Chondrocyte (in vitro differentiated cells): ENCODE results near the gene TAF12. TPM values are rescaled to one million over a fixed set of nuclear protein-coding genes. Genes with fewer than 3 reads are reported as not detected.

Experiments
- DNase-seq: peaks from one replicate; pipeline ENCODE4 v3.0.0; 2021; ENCODE audit warnings: mixed read lengths, low spot score
- H3K27ac Mint-ChIP-seq: one replicate; pipeline ENCODE4 v1.8.0; 2021; ENCODE audit warnings: mild to moderate bottlenecking, moderate library complexity, mixed read lengths; ENCODE audit not compliant: unreplicated experiment
- H3K27me3 Mint-ChIP-seq: 2 replicates; pipeline ENCODE4 v1.8.0; 2021; ENCODE audit warnings: low read depth, mixed read lengths
- H3K36me3 Mint-ChIP-seq: 2 replicates; pipeline ENCODE4 v1.8.0; 2021; ENCODE audit warnings: low read depth, mixed read lengths
- H3K4me1 Mint-ChIP-seq: 2 replicates; pipeline ENCODE4 v1.8.0; 2021; ENCODE audit warnings: low read depth, mild to moderate bottlenecking, mixed read lengths
- H3K4me3 Mint-ChIP-seq: one replicate; pipeline ENCODE4 v1.8.0; 2021; ENCODE audit warnings: mild to moderate bottlenecking, moderate library complexity, mixed read lengths; ENCODE audit not compliant: unreplicated experiment
- H3K9me3 Mint-ChIP-seq: 2 replicates; pipeline ENCODE4 v1.8.0; 2021; ENCODE audit warnings: low read depth, mixed read lengths
- total RNA-seq: library from RNA; stranded (reverse); gene quantifications from 3 replicates; pipeline ENCODE4 v1.2.1, GENCODE V29; 2021
- TF ChIP-seq, protein P1 (sequence below): fragments of 200-600 bp; sonication (generic); IDR thresholded peaks from 2 replicates; pipeline ENCODE4 v1.5.0; 2021; ENCODE audit warnings: antibody characterized with exemption, mild to moderate bottlenecking, moderate library complexity

TAF12 gene
- total RNA-seq, 1 donor from 2014 or later, result 19.4 TPM

DNA sequence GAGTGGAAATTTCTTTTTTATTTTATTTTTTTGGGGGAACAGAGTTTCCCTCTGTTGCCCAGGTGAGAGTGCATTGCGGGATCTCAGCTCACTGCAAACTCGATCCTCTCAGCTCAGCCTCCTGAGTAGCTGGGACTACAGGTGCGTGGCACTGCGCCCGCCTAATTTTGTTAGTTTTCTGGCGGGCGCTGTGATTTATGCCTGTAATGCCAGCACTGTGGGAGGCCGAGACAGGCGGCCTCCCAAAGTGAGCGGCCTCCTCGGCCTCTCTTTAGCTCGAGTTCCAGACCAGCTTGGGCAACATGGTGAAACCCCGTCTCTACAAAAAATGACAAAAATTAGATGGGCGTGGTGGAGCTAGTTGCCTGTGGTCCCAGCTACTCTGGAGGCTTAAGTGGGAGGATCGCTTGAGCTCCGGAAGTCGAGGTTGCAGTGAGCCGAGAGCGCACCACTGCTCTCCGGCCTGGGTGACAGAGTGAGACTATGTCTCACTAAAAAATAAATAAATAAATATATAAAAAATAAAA, 28.4 kb upstream of the TAF12 start:
- H3K27me3 Mint-ChIP-seq, result no peaks in the 10 kb centered on the region
- peaks cover 19% of the 10 kb centered on the region for H3K4me1 Mint-ChIP-seq
- TF ChIP-seq, protein P1, sequence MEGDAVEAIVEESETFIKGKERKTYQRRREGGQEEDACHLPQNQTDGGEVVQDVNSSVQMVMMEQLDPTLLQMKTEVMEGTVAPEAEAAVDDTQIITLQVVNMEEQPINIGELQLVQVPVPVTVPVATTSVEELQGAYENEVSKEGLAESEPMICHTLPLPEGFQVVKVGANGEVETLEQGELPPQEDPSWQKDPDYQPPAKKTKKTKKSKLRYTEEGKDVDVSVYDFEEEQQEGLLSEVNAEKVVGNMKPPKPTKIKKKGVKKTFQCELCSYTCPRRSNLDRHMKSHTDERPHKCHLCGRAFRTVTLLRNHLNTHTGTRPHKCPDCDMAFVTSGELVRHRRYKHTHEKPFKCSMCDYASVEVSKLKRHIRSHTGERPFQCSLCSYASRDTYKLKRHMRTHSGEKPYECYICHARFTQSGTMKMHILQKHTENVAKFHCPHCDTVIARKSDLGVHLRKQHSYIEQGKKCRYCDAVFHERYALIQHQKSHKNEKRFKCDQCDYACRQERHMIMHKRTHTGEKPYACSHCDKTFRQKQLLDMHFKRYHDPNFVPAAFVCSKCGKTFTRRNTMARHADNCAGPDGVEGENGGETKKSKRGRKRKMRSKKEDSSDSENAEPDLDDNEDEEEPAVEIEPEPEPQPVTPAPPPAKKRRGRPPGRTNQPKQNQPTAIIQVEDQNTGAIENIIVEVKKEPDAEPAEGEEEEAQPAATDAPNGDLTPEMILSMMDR, result no peak
- H3K4me3 Mint-ChIP-seq, result no peak overlapping the region
- no peaks in the 10 kb centered on the region for H3K9me3 Mint-ChIP-seq
- no peaks in the 10 kb centered on the region for H3K36me3 Mint-ChIP-seq
- no peak overlapping the region for H3K27ac Mint-ChIP-seq
- peak; percentile 36 for DNase-seq

DNA sequence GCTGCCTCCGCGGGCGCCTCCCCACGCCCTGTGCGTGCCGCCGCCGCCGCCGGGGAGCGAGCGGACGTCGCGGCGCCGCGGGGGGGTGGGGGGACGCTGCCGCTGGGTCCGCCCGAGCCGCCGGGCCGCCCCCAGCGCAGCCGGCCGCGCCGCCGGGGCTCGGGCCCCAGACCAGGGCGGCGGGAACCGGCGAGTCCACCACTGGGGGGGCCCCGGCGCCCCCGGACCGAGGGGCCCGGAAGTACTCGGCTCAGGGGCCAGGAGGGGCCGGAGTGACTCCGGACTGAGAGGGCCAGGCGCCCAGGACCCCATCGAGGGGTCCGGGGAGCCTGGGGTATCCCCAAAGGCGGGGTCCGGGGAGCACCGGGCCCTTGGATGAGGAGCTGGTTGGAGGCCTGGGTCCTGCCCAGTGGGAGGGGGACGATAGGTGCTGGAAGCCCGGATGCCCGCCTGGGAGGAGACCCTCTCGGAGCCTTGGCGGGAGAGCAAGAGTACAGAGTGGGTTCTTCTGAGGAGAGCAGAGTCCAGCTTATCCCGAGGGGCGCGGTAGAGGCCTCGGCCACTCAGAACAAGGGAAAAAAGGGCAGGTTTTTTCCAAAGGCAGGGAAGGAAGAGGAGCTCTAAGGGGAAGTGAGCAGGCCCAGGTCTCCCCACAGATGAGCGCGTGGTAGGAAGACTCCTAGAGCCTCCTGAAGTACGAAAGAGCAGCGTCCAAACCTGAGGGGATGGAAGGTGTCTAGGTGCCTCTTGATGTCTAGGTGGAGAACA, 26.3 kb upstream of the TAF12 start:
- TF ChIP-seq, protein P1, result no peak
- Mint-ChIP-seq H3K4me3 (peak overlapping the region; percentile 90), H3K27me3 (no peaks in the 10 kb centered on the region), H3K36me3 (no peaks in the 10 kb centered on the region), H3K9me3 (no peaks in the 10 kb centered on the region), H3K4me1 (peaks cover 19% of the 10 kb centered on the region), H3K27ac (peak overlapping the region; percentile 93)
- DNase-seq, result peak; percentile 90

DNA sequence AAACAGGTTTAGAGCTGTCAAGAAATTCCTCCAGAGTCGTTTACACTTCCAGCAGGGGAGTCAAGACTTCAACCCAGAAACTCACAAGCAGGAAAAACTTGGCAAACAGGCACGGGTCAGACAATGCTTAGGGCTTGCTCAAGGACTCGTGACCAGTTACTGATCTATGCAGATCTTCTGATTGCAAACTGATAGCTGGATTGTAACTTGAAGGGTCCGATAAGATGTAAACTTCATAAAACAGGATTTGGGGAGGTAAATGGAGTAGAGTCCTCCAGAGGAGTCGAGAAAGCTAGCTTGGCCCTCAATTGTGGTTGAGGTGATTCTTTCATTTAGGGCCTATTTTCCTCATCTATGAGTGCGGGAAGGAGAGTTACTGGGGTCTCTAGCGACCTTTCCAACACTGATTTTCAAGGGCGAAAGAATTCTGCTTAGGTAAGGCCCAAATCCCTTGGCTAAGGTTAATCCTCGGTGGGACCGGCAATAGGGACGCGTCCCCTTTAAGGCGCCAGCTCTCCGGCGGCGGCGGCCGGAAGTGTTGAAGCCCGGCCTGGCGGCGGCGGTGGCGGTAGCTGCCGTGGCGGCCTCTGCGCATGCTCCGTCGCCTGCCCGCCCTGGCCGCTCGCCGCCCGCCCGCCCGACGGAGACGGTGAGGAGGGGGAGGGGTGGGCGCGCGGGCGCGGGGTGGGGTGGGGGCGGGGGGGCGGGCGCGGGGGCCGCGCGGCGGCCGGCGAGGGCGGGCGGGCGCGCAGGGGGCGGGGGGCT, 25.5 kb upstream of the TAF12 start, which contains the start of gene GMEB1:
Gene GMEB1, plus strand, starts transcription at position 594 of the 765 bp plus-strand sequence. CDS start 14,829 bp downstream, outside the sequence.
- no peaks in the 10 kb centered on the region for H3K27me3 Mint-ChIP-seq
- H3K9me3 Mint-ChIP-seq, result no peaks in the 10 kb centered on the region
- peak within 1 kb of the TSS; percentile 90 for H3K4me3 Mint-ChIP-seq
- H3K27ac Mint-ChIP-seq, result peak within 1 kb of the TSS; percentile 97
- no peaks in the 10 kb centered on the region for H3K36me3 Mint-ChIP-seq
- peak; percentile 92 for DNase-seq
- peaks cover 19% of the 10 kb centered on the region for H3K4me1 Mint-ChIP-seq
- TF ChIP-seq, protein P1, result no peak

DNA sequence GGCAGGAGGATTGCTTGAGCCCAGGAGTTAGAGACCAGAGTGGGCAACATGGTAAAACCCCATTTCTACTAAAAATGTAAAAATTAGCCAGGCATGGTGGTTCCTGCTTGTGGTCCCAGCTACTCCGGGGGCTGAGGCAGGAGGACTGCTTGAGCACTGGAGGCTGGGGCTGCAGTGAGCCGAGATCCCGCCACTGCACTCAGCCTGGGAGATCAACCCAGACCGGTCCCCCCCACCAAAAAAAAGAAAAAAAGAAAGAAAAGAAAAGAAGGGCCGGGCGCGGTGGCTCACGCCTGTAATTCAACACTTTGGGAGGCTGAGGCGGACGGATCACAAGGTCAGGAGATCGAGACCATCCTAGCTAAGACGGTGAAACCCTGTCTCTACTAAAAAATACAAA, 23.9 kb upstream of the TAF12 start:
- no peaks in the 10 kb centered on the region for H3K9me3 Mint-ChIP-seq
- TF ChIP-seq, protein P1, result no peak
- H3K36me3 Mint-ChIP-seq, result no peaks in the 10 kb centered on the region
- peak overlapping the region; percentile 32 for H3K27ac Mint-ChIP-seq
- H3K27me3 Mint-ChIP-seq, result no peaks in the 10 kb centered on the region
- DNase-seq, result peak; percentile 67
- no peak overlapping the region for H3K4me3 Mint-ChIP-seq
- peaks cover 19% of the 10 kb centered on the region for H3K4me1 Mint-ChIP-seq

DNA sequence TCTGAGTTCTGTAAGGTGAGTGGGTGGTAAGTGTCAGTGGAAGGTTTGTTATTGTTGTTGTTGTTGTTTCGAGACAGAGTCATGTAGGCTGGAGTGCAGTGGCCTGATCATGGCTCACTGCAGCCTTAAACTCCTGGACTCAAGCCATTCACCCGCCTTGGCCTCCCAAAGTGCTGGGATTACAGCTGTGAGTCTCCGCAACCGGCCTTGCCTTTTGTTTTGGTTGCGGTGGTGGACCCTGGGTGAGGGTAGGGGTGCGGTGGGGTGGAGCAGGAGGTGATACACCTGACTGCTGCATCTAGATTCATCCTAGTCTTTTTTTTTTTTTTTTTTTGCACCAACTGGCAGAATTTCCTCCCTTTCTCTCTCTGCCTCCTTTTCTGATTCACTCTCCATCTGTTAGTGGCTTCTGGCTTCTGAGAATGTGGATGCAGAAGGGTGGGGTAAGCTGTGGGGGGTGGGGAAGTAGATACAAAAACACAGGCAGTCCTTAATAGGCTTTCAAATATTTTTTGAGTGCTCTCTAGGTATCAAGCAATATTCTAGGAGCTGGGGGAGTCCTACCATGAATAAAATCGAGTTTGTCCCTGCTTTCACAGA, 21.1 kb upstream of the TAF12 start:
- Mint-ChIP-seq H3K4me3 (no peak overlapping the region), H3K27ac (no peak overlapping the region), H3K9me3 (no peaks in the 10 kb centered on the region), H3K36me3 (no peaks in the 10 kb centered on the region), H3K4me1 (peaks cover 8% of the 10 kb centered on the region), H3K27me3 (no peaks in the 10 kb centered on the region)
- no peak for DNase-seq
- TF ChIP-seq, protein P1, result no peak
